Islet of Langerhans (tissue), 1 donor: ENCODE results near the gene SNRPA.
A peak's percentile ranks its signal among the peaks of the same experiment; 100 is the strongest.
"Not testable (repeated sequence)": the region's sequence is repeated elsewhere in the genome, so short reads cannot be mapped to it uniquely, and the experiment has no call there.

Source experiments
- FAIRE-seq: peaks from one replicate; lab custom pipeline; 2011; peaks lifted over from hg19 to GRCh38; lab: Jason Lieb, UNC

SNRPA gene

GRCh38 chr19:40747536-40747935 is 3.5 kb upstream of the SNRPA start:
- FAIRE-seq = no peak

- FAIRE-seq = peak; percentile 87
These were observed 737 bp upstream of the SNRPA start, which contains the start of gene ACTMAP for GRCh38 chr19:40750058-40750873. ACTMAP (minus strand) TSS chr19:40750477; CDS start chr19:40749803, 674 bp downstream.

- no peak for FAIRE-seq
These were observed 1.3 kb downstream of the SNRPA start for GRCh38 chr19:40752257-40752781.

- no peak for FAIRE-seq
These were observed 3.7 kb downstream of the SNRPA start for GRCh38 chr19:40754611-40755247.

- no peak for FAIRE-seq
These were observed 4.2 kb downstream of the SNRPA start for GRCh38 chr19:40755248-40755624.

GRCh38 chr19:40755791-40756190 is 4.8 kb downstream of the SNRPA start:
- no peak for FAIRE-seq

- no peak for FAIRE-seq
These were observed 5.6 kb downstream of the SNRPA start for GRCh38 chr19:40756502-40757110.

GRCh38 chr19:40758491-40758890 is 7.5 kb downstream of the SNRPA start:
- FAIRE-seq = no peak

GRCh38 chr19:40759352-40759751 is 8.3 kb downstream of the SNRPA start:
- FAIRE-seq = no peak

GRCh38 chr19:40762754-40763470 is 11.9 kb downstream of the SNRPA start:
- no peak for FAIRE-seq

- no peak for FAIRE-seq
These were observed 12.5 kb downstream of the SNRPA start for GRCh38 chr19:40763526-40763925.

- no peak for FAIRE-seq
These were observed 13.0 kb downstream of the SNRPA start for GRCh38 chr19:40763963-40764362.

- FAIRE-seq = not testable (repeated sequence)
These were observed 15.4 kb downstream of the SNRPA start for GRCh38 chr19:40766385-40766784.

GRCh38 chr19:40768869-40769268 is 17.9 kb downstream of the SNRPA start:
- FAIRE-seq = no peak

- not testable (repeated sequence) for FAIRE-seq
These were observed 20.3 kb downstream of the SNRPA start for GRCh38 chr19:40771101-40771862.

- FAIRE-seq = no peak
These were observed 24.1 kb downstream of the SNRPA start, which contains the start of gene MIA for GRCh38 chr19:40774916-40775631. MIA (plus strand) TSS chr19:40775521; CDS start chr19:40775543, 22 bp downstream.

GRCh38 chr19:40775632-40776022 is 24.6 kb downstream of the SNRPA start:
- FAIRE-seq = no peak

GRCh38 chr19:40776364-40776763 is 25.4 kb downstream of the SNRPA start:
- FAIRE-seq = no peak

- no peak for FAIRE-seq
These were observed 26.1 kb downstream of the SNRPA start for GRCh38 chr19:40776932-40777644.

GRCh38 chr19:40777645-40777936 is 26.6 kb downstream of the SNRPA start:
- no peak for FAIRE-seq
